Measurements from ENCODE around the gene L3MBTL4.
"Not testable (repeated sequence)": the region's sequence is repeated elsewhere in the genome, so short reads cannot be mapped to it uniquely, and the experiment has no call there.

Gene L3MBTL4

DNA sequence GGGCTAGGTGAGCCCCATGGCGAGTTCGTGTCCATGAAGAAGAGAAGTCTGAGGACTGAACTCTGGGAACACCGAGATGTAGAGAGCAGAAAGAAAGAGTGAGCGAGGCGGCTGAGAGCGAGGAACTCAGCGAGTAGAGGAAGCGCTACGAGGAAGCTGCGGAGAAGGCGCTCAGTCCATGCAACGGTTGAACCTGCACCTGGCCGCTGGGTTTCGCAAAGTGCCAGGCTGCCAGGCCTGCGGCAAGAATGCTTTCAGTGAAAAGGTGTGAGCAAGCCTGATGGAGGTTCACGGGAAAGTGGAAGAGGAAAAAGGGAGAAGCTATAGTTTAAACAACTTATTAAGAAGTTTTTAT is 268.4 kb downstream of the L3MBTL4 start:
- TF ChIP-seq, protein P1, sequence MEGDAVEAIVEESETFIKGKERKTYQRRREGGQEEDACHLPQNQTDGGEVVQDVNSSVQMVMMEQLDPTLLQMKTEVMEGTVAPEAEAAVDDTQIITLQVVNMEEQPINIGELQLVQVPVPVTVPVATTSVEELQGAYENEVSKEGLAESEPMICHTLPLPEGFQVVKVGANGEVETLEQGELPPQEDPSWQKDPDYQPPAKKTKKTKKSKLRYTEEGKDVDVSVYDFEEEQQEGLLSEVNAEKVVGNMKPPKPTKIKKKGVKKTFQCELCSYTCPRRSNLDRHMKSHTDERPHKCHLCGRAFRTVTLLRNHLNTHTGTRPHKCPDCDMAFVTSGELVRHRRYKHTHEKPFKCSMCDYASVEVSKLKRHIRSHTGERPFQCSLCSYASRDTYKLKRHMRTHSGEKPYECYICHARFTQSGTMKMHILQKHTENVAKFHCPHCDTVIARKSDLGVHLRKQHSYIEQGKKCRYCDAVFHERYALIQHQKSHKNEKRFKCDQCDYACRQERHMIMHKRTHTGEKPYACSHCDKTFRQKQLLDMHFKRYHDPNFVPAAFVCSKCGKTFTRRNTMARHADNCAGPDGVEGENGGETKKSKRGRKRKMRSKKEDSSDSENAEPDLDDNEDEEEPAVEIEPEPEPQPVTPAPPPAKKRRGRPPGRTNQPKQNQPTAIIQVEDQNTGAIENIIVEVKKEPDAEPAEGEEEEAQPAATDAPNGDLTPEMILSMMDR (IDR thresholded peaks at IDR 0.05; ENCODE audit: low read depth, low read length) = no peak
- Histone ChIP-seq H3K4me1 (no peaks in the 10 kb centered on the region), H3K36me3 (no peaks in the 10 kb centered on the region), H3K27me3 (no peaks in the 10 kb centered on the region), H3K4me3 (ENCODE audit: low read depth, low read length) (no peak overlapping the region), H3K9me3 (no peaks in the 10 kb centered on the region)
- DNase-seq = no peak

DNA sequence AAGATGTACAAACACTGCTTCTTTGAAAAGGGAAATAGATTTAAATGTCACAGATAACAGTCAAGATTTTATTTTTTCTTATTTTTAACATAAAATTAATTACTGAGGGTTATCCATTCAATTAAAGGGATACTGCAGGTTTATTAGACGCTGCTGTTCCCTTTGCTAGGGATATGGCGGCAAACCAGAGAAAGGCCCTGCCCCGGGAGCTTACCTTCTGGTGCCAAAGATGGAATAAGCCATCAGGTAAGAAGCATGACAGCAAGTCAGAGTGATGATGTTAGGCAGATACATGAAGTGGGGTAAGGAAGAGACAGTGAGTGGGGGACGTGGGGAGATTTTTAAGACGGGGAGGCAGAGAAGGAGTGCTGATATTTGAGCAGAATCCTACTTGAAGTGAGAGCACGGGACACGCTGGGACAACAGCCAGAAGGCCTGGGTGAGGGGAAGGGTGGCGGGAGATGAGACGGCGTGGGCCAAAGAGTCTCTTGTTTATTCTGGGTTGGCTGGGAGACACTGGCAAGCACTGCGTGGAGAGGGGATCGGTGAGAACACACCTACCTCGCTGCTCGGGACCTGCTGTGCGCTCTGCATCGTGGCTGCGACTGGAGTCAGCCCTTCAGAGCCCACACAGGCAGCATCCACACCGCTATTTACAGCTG is 268.9 kb downstream of the L3MBTL4 start:
- H3K36me3 ChIP-seq = no peaks in the 10 kb centered on the region
- H3K27me3 ChIP-seq = no peaks in the 10 kb centered on the region
- no peak overlapping the region for H3K4me3 ChIP-seq (ENCODE audit: low read depth, low read length)
- H3K9me3 ChIP-seq = no peaks in the 10 kb centered on the region
- TF ChIP-seq, protein P1 (IDR thresholded peaks at IDR 0.05; ENCODE audit: low read depth, low read length) = no peak
- no peaks in the 10 kb centered on the region for H3K4me1 ChIP-seq
- DNase-seq = no peak

DNA sequence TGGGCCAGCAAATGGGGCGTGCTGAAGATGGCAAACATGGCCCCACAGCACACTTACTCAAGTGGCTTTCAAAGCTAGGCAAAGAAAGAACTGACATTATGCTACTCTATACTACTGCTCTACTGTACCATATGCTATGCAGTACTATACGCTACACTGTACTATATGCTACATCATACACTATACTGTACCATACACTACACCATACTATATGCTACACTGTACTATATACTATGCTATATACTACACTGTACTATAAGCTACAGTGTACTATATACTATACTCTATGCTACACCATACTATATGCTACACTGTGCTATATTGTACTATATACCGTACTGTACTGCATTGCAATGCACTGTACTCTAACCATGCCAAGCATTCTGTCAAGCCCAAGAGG is 275.7 kb downstream of the L3MBTL4 start:
- H3K27me3 ChIP-seq = no peaks in the 10 kb centered on the region
- no peak overlapping the region for H3K4me3 ChIP-seq (ENCODE audit: low read depth, low read length)
- H3K4me1 ChIP-seq = no peaks in the 10 kb centered on the region
- no peaks in the 10 kb centered on the region for H3K36me3 ChIP-seq
- no peak for DNase-seq
- TF ChIP-seq, protein P1 (IDR thresholded peaks at IDR 0.05; ENCODE audit: low read depth, low read length) = no peak
- H3K9me3 ChIP-seq = no peaks in the 10 kb centered on the region

DNA sequence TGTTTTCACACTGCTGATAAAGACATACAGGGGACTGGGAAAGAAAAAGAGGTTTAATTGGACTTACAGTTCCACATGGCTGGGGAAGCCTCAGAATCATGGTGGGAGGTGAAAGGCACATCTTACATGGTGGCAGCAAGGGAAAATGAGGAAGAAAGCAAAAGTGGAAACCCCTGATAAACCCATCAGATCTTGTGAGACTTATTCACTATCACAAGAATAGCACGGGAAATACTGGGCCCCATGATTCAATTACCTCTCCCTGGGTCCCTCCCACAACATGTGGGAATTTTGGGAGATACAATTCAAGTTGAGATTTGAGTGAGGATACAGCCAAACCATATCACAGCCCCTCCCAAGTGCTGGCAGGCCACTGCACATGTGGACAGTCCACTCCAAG is 278.8 kb downstream of the L3MBTL4 start:
- not testable (repeated sequence) for H3K9me3 ChIP-seq; H3K36me3 ChIP-seq; H3K4me1 ChIP-seq; H3K27me3 ChIP-seq; DNase-seq; H3K4me3 ChIP-seq (ENCODE audit: low read depth, low read length)

DNA sequence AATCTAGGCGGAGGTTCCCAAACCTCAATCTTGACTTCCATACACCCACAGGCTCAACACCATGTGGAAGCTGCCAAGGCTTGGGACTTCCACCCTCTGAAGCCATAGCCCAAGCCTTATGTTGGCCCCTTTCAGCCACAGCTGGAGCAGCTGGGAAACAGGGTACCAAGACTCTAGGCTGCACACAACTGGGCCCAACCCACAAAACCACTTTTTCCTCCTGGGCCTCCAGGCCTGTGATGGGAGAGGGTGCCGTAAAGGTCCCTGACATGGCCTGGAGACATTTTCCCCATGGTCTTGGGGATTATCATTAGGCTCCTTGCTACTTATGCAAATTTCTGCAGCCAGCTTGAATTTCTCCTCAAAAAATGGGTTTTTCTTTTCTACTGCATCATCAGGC is 279.7 kb downstream of the L3MBTL4 start:
- H3K27me3 ChIP-seq; DNase-seq; H3K4me3 ChIP-seq (ENCODE audit: low read depth, low read length); H3K9me3 ChIP-seq; H3K36me3 ChIP-seq; H3K4me1 ChIP-seq: not testable (repeated sequence)

DNA sequence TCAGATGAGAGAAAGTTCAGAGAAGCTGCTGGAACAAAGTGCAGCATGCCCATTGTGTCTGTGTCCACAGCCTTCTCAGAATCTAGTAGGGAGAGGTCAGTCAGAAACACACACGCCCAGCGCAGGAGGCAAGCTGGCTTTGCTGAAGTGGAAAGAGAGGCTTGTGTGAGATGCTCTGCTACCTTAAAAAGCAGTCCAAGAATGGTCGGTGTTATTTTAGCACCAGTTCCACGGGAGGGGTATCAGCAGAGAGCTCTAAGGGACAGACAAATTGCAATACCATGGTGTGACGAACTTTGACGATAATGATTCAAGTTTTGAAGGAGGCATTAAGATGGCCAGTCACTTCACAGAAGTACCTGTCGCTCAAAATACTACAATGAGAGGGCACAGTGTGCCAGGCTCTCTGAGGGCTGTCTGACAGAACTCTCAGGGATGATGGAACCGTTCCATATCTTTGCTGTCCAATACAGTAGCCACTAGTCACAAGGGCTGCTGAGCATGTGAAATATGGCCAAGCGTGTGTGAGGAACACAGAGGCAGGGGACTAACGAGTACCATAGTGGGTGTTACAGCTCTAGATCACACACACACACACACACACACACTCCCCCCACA is 281.9 kb downstream of the L3MBTL4 start:
- no peak for DNase-seq
- H3K27me3 ChIP-seq = no peaks in the 10 kb centered on the region
- no peaks in the 10 kb centered on the region for H3K36me3 ChIP-seq
- no peaks in the 10 kb centered on the region for H3K4me1 ChIP-seq
- H3K4me3 ChIP-seq (ENCODE audit: low read depth, low read length) = no peak overlapping the region
- no peaks in the 10 kb centered on the region for H3K9me3 ChIP-seq
- TF ChIP-seq, protein P1 (IDR thresholded peaks at IDR 0.05; ENCODE audit: low read depth, low read length) = no peak

DNA sequence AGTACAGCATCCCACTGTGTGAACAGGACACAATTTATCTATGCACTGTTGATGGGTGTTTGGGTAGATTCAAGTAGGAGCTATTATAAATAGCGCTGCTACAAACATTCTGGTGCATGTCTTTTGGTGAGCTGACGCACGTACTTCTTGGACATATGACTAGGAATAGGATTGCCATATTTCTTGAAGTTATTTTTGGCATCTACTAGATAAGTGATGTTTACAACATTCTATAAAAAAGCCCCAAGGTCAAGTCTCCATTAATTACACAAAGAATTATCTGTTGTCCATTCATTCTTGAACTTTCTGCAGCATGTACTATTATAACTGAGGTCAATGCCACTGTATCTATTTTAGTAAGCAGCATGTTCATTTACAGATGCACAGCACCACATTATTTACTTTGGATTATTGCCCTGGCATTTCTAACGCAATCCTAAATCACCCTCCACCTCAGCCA is 293.9 kb downstream of the L3MBTL4 start:
- Histone ChIP-seq H3K9me3 (no peaks in the 10 kb centered on the region), H3K27me3 (no peaks in the 10 kb centered on the region), H3K36me3 (no peaks in the 10 kb centered on the region), H3K4me1 (no peaks in the 10 kb centered on the region), H3K4me3 (ENCODE audit: low read depth, low read length) (no peak overlapping the region)
- no peak for DNase-seq
- TF ChIP-seq, protein P1 (IDR thresholded peaks at IDR 0.05; ENCODE audit: low read depth, low read length) = no peak
